Subcutaneous abdominal adipose tissue (tissue), 5 donors: ENCODE results near the gene NAALADL2.

Experiments used
- H3K27ac ChIP-seq: one replicate; pipeline ENCODE4 v1.7.0; 2013; ENCODE audit warnings: low read depth, mild to moderate bottlenecking, inconsistent platforms, low read length, moderate library complexity
- H3K27me3 ChIP-seq, 5 donors: one replicate each; pipeline ENCODE4 v1.7.0; 2013; ENCODE audit warnings: low read length in 5 of 5, inconsistent platforms in 1 of 5; ENCODE audit not compliant: control insufficient read depth in 5 of 5, insufficient read depth in 4 of 5
- H3K36me3 ChIP-seq, 5 donors: one replicate each; pipeline ENCODE4 v1.7.0; 2013; ENCODE audit warnings: low read length in 5 of 5; ENCODE audit not compliant: control insufficient read depth in 5 of 5, insufficient read depth in 5 of 5
- H3K4me1 ChIP-seq, 5 donors: one replicate each; pipeline ENCODE4 v1.7.0; 2013; ENCODE audit warnings: low read length in 5 of 5, mild to moderate bottlenecking in 3 of 5, moderate library complexity in 1 of 5; ENCODE audit not compliant: control insufficient read depth in 5 of 5, insufficient read depth in 5 of 5
- H3K4me3 ChIP-seq, 5 donors: one replicate each; pipeline ENCODE4 v1.7.0; 2013; ENCODE audit warnings: low read length in 5 of 5, low read depth in 1 of 5
- H3K9ac ChIP-seq, 5 donors: one replicate each; pipeline ENCODE4 v1.7.0; 2013; ENCODE audit warnings: low read length in 5 of 5, mild to moderate bottlenecking in 4 of 5, moderate library complexity in 3 of 5
- H3K9me3 ChIP-seq, 5 donors: one replicate each; pipeline ENCODE4 v1.7.0; 2013; ENCODE audit warnings: low read length in 5 of 5; ENCODE audit not compliant: control insufficient read depth in 5 of 5
- donor health status: healthy.
- donor health status: healthy.
- donor health status: healthy.
- donor health status: healthy.
- donor health status: healthy.

Gene NAALADL2

DNA sequence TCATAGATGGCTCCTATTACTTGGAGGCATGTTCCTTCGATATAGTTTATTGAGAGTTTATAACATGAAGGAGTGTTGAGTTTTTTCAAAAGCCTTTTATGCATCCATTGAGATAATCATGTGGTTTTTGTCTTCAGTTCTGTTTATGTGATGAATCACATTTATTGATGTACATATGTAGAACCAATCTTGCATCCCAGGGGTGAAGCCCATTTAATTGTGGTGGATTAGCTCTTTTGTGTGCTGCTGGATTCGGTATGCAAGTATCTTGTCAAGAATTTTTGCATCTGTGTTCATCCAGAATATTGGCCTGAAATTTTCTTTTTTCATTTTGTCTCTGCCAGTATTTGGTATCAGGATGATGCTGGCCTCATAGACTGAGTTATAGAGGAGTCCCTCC lies 81.0 kb downstream of the NAALADL2 start:
- Histone ChIP-seq H3K36me3 (no peaks in the 10 kb centered on the region), H3K9ac (no peak overlapping the region), H3K4me3 (no peak overlapping the region), H3K4me1 (peaks cover 0 to 2% (median 2%) of the 10 kb centered on the region in 5 donors), H3K27me3 (no peaks in the 10 kb centered on the region), H3K9me3 (peaks cover 0 to 5% (median 0%) of the 10 kb centered on the region in 5 donors), H3K27ac (no peak overlapping the region)

DNA sequence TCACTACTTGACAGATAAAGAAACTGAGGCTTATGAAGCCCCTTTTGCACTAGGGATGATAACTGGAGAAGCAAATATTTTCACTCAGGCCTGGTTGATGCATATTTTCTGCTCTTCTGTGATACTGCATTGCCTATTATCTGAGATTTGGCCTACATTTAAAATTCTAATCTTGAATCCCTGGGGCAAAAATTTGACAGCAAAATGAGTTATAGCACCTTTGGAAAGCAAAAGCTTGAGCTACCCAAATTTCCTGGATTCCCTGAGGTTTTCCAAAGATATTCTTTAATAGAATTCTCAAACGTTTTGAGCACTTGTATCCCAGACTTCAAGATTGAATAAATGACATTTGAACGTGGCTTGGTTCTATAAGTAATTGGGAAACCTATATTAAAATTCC lies 86.1 kb downstream of the NAALADL2 start:
- Histone ChIP-seq H3K4me1 (peaks cover 0 to 7% (median 4%) of the 10 kb centered on the region in 5 donors), H3K4me3 (no peak overlapping the region), H3K27me3 (no peaks in the 10 kb centered on the region), H3K9me3 (peaks cover 0 to 5% (median 0%) of the 10 kb centered on the region in 5 donors), H3K27ac (no peak overlapping the region), H3K9ac (no peak overlapping the region), H3K36me3 (no peaks in the 10 kb centered on the region)

DNA sequence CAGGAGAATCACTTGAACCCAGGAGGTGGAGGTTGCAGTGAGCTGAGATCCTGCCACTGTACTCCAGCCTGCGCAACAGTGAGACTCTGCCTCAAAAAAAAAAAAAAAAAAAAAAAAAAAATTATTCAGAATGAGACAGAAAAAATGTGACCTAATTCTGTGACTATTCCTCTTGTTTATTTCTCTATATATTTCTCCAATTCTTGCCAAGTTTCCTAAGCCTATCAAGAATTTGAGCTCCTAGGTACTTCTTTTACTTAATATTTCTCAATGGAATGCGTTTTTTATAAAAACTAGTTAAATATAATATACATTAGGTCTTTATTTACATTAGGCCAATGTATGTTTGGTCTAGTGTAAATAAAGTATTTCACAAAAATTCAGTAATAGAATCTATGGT lies 86.8 kb downstream of the NAALADL2 start:
- no peak overlapping the region for H3K4me3 ChIP-seq
- H3K27ac ChIP-seq, result no peak overlapping the region
- H3K4me1 ChIP-seq, result peaks cover 0 to 7% (median 4%) of the 10 kb centered on the region in 5 donors
- no peak overlapping the region for H3K9ac ChIP-seq
- peaks cover 0 to 5% (median 0%) of the 10 kb centered on the region in 5 donors for H3K9me3 ChIP-seq
- no peaks in the 10 kb centered on the region for H3K36me3 ChIP-seq
- no peaks in the 10 kb centered on the region for H3K27me3 ChIP-seq

DNA sequence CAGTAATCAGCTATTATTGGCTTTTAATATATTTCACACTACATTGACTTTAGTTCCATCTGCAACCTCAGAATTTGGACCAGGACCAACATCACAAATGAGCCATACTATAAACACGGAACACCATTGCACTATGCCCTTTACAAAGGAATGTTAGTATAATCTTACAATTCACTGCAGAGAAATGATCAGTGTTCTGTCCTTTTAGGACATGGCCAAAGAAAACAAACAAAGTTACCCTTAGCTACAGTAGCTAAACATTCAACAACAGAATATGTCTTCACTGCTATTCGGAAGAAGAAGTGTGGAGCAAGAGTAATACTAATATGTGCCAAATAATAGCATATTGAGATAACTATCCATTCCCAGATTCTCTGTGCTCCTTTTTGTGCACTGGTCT lies 90.4 kb downstream of the NAALADL2 start:
- Histone ChIP-seq H3K36me3 (no peaks in the 10 kb centered on the region), H3K27ac (no peak overlapping the region), H3K27me3 (no peaks in the 10 kb centered on the region), H3K9me3 (no peaks in the 10 kb centered on the region), H3K9ac (no peak overlapping the region), H3K4me1 (peaks cover 0 to 7% (median 4%) of the 10 kb centered on the region in 5 donors), H3K4me3 (no peak overlapping the region)

DNA sequence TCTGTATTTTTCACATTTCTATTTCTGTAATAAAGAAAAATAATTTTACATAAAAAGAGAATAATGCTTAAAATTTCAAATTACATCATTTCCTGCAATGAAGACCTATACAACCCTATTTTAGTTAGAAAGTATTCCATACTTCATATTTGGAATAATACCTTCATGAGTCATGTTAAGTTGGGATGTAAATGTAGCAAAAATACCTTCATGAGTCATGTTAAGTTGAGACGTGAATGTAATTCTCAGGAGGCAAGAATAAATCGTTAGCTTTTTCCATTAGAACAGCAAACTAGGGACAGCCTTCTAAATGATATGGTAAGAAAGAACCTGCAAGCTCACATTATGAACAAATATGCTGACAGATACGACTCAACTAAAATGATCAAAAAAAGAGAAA lies 91.9 kb downstream of the NAALADL2 start:
- Histone ChIP-seq H3K27ac (no peak overlapping the region), H3K36me3 (no peaks in the 10 kb centered on the region), H3K9ac (no peak overlapping the region), H3K4me1 (no peaks in the 10 kb centered on the region), H3K9me3 (no peaks in the 10 kb centered on the region), H3K4me3 (no peak overlapping the region), H3K27me3 (no peaks in the 10 kb centered on the region)

DNA sequence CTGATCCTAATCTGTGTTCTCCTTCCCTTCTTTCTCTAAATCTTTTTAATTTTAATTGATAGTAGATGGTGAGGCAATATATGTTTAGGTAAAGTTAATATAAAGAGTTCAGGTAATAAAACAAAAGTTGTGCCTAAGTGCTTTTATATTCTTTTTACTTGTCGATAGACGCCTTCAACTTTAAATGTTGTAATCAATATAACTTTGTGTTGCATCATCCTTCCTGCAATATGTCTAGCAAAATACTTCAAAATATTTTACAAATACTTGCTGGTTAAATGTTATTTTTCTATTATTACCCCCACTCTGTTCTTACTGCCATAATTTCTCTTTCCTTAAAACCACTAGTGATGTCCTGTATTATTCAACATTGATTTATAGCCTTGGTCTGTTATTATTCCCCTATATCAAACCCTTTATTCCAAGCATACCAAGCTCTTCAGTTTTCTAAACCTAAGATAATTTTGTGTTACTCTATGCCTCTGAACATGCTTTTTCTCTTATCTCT lies 92.4 kb downstream of the NAALADL2 start:
- Histone ChIP-seq H3K27me3 (no peaks in the 10 kb centered on the region), H3K4me1 (no peaks in the 10 kb centered on the region), H3K9me3 (no peaks in the 10 kb centered on the region), H3K36me3 (no peaks in the 10 kb centered on the region), H3K4me3 (no peak overlapping the region), H3K9ac (no peak overlapping the region), H3K27ac (no peak overlapping the region)

DNA sequence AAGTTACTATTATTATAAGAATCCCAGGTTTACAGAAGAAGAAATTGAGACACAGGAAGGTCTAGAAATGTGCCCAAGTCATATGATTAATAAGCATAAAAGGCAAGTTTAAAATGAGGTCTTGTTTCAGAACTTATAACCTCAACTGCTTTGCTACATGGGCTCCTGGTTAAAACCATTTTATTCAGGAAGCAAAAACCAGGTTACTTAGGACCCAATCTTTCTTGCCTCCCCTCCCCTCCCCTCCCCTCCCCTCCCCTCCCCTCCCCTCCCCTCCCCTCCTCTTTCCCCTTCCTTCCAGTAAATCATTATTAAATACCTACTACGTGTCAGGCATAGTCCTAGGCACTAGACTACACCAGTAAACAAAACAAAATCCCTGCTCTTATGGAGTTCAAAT lies 93.9 kb downstream of the NAALADL2 start:
- H3K4me3 ChIP-seq, result no peak overlapping the region
- no peaks in the 10 kb centered on the region for H3K36me3 ChIP-seq
- peaks cover 0 to 8% (median 2%) of the 10 kb centered on the region in 5 donors for H3K4me1 ChIP-seq
- no peak overlapping the region for H3K27ac ChIP-seq
- H3K9ac ChIP-seq, result no peak overlapping the region
- no peaks in the 10 kb centered on the region for H3K9me3 ChIP-seq
- no peaks in the 10 kb centered on the region for H3K27me3 ChIP-seq

DNA sequence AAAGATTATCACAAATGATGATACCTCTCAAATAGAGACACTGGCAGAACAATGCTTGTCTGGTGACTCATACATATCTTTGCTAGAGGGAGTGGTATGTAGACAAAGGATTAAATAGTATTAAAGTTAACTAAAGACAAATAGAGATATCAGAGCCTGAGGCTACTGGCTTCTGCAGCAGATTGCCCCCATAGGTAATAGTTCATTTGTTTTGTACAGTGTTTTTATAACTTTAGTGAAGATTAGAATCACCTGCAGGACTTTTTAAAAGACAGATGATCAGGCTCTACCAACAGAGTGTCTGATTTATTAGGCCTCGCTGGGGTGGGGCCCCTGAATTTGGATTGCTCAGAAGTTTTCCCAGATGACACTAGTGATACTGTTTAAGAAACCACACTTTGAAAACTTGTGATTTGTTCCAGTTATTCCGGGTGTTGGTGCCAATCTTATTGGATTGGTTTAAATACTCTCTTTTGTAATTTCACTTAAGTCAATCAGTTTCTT lies 96.4 kb downstream of the NAALADL2 start:
- peaks cover 0 to 21% (median 2%) of the 10 kb centered on the region in 5 donors for H3K4me1 ChIP-seq
- no peaks in the 10 kb centered on the region for H3K36me3 ChIP-seq
- H3K27me3 ChIP-seq, result no peaks in the 10 kb centered on the region
- H3K27ac ChIP-seq, result no peak overlapping the region
- H3K9me3 ChIP-seq, result no peaks in the 10 kb centered on the region
- H3K4me3 ChIP-seq, result no peak overlapping the region
- no peak overlapping the region for H3K9ac ChIP-seq

DNA sequence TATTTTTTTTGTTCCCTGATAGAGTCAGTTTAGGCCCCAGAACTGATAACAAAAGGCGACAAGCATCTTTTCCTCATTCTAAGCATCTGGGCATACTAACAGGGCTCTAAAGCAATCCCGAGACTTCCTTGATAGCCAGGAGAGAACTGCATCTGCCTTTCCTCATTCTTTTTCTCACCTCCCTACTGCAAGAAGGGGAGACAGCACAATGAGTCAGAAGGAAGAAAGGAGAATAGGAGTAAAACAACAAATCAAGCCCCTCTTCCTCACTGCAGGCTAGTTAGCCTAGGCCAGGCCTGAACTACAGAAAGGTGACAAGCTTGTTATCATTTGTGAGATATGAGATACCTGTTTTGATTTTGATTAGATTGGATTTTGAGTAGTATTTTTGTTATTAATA lies 97.9 kb downstream of the NAALADL2 start:
- H3K9me3 ChIP-seq, result no peaks in the 10 kb centered on the region
- peaks cover 0 to 21% (median 2%) of the 10 kb centered on the region in 5 donors for H3K4me1 ChIP-seq
- H3K36me3 ChIP-seq, result no peaks in the 10 kb centered on the region
- H3K27ac ChIP-seq, result no peak overlapping the region
- H3K27me3 ChIP-seq, result no peaks in the 10 kb centered on the region
- H3K9ac ChIP-seq, result no peak overlapping the region
- no peak overlapping the region for H3K4me3 ChIP-seq

DNA sequence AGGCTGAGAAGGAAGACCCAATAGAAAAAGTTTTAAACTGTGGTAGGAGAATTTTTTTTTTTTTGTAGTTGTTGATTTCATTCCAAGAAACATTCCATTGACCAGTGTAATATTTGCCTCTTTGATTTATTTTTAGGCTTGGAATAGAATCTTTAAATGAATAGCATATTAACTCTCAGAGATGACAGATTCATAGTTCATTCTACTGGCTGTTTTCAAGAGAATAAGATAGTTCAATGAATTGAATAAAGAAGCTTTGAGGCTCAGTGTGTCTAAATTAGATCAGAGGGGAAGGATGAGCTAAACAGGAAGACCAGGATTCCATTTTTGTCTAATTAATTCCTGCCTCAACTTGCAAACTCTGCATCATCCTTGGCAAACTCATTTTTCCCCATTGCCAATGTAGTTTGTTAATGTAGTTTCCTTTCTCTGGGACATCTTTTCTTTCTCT lies 98.4 kb downstream of the NAALADL2 start:
- peaks cover 0 to 21% (median 2%) of the 10 kb centered on the region in 5 donors for H3K4me1 ChIP-seq
- H3K9ac ChIP-seq, result no peak overlapping the region
- H3K4me3 ChIP-seq, result no peak overlapping the region
- no peaks in the 10 kb centered on the region for H3K36me3 ChIP-seq
- no peaks in the 10 kb centered on the region for H3K27me3 ChIP-seq
- no peaks in the 10 kb centered on the region for H3K9me3 ChIP-seq
- no peak overlapping the region for H3K27ac ChIP-seq
